PFSK-1 (cell line): ENCODE measurements around the gene COL8A1.

ENCODE experiments used
- FOXP2 ChIP-seq: optimal IDR thresholded peaks from 2 replicates; pipeline ENCODE3; 2011; ENCODE audit warnings: borderline replicate concordance, control low read depth, inconsistent platforms; ENCODE audit not compliant: insufficient read depth; ENCODE audit errors: extremely low read length, extremely low read depth
- POLR2AphosphoS5 ChIP-seq: IDR thresholded peaks from 2 replicates; pipeline ENCODE4 v1.6.1; 2012; ENCODE audit warnings: low read depth, mild to moderate bottlenecking, control low read depth, low read length, moderate library complexity
- REST ChIP-seq, 2 experiments: IDR thresholded peaks; 2 replicates each; pipeline versions ENCODE4 v1.6.1 to v1.8.0; 2011 to 2012; ENCODE audit warnings: low read depth in 2 of 2, low read length in 2 of 2, control low read depth in 1 of 2, inconsistent platforms in 1 of 2, mild to moderate bottlenecking in 1 of 2, moderate library complexity in 1 of 2; ENCODE audit not compliant: insufficient read depth in 1 of 2
- SIN3A ChIP-seq: IDR thresholded peaks from 2 replicates; pipeline ENCODE4 v1.6.1; 2012; ENCODE audit warnings: mild to moderate bottlenecking, low read length, moderate library complexity, borderline replicate concordance; ENCODE audit not compliant: insufficient read depth
- TAF1 ChIP-seq: IDR thresholded peaks from 2 replicates; pipeline ENCODE4 v1.6.1; 2012; ENCODE audit warnings: low read length, control low read depth, borderline replicate concordance; ENCODE audit not compliant: insufficient read depth

DNA sequence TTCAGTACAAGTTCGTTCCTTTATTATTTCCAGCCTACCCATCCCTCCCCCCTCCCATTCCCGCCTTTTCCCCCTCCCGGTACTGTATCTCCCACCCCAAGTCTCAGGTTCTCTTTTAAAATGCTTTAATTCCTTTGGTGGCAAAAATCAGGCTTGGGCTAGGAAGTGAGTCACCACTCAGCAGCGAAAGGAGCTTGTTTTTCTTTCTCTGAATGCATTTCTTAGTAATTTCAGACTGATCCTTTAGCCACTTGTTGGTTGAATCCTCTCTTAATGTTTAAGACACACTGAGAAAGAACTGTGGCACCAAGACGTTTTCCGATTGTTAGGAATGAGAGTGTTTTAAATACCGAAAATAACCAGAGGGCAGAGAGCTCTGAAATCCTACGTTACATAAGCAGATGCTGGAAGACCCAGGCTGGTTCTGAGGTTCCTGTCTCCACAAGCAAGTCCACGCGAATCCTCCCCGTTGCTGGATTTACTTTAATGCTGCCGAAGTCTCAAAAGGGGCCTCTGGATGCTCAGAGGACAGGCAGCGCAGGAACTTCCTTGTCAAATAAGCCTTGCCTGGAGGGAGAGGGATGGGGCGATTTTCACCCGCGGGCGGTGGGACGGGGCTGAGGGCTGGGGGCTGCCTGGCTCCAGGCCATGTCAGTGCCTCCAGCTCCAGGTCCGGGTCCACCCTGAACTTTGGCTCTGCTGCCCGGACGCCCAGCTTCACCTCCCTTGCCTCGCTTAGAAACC lies 854 bp upstream of the COL8A1 start:
- no peak for TF ChIP-seq SIN3A
- TF ChIP-seq POLR2AphosphoS5 = no peak
- no peak for TF ChIP-seq TAF1
- no peak for TF ChIP-seq REST (IDR thresholded peaks at IDR 0.05; ENCODE audit: insufficient read depth in 1 of 2, low read depth in 2 of 2, low read length in 2 of 2)
- no peak for TF ChIP-seq FOXP2
